H1 (cell line): ENCODE results near the gene CASP9. TPM values are rescaled to one million over a fixed set of nuclear protein-coding genes. Genes with fewer than 3 reads are reported as not detected.

Experiments used
- CTCF ChIA-PET: fragments of 300-600 bp; sonication (Branson Sonifier 250); formaldehyde crosslinking; loops from one replicate; lab custom pipeline; 2021; ENCODE audit not compliant: partially characterized antibody; lab: Charles Lee
- POLR2A ChIA-PET: fragments of 300-600 bp; sonication (Branson Sonifier 250); formaldehyde crosslinking; loops from one replicate; lab custom pipeline; 2021; ENCODE audit warnings: inconsistent platforms; ENCODE audit not compliant: partially characterized antibody; lab: Charles Lee
- DNase-seq, 2 experiments: peaks; one replicate each; pipeline versions ENCODE4 v3.0.0 to v3.0.0-alpha.2; 2010 to 2022; ENCODE audit warnings: low spot score in 2 of 2, low read depth in 1 of 2, mixed read lengths in 1 of 2
- FAIRE-seq: peaks from 2 replicates; lab custom pipeline; 2011; peaks lifted over from hg19 to GRCh38; lab: Jason Lieb, UNC
- H2AFZ ChIP-seq: 2 replicates; pipeline ENCODE4 v1.8.1; 2012; ENCODE audit warnings: low read length, inconsistent platforms
- H2AK5ac ChIP-seq: 2 replicates; pipeline ENCODE4 v1.6.1; 2013; ENCODE audit warnings: low read depth, low read length
- H2BK120ac ChIP-seq: replicated peaks from 2 replicates; pipeline ENCODE3; 2013; ENCODE audit warnings: low read depth, low read length, inconsistent platforms
- H2BK12ac ChIP-seq: 2 replicates; pipeline ENCODE4 v1.6.1; 2013; ENCODE audit warnings: low read depth, low read length
- H2BK15ac ChIP-seq: 2 replicates; pipeline ENCODE4 v1.6.1; 2013; ENCODE audit warnings: low read length
- H2BK20ac ChIP-seq: 2 replicates; pipeline ENCODE4 v1.6.1; 2013; ENCODE audit warnings: low read length
- H2BK5ac ChIP-seq: 2 replicates; pipeline ENCODE4 v1.6.1; 2013; ENCODE audit warnings: low read depth, low read length
- H3K14ac ChIP-seq: 2 replicates; pipeline ENCODE4 v1.6.1; 2013; ENCODE audit warnings: inconsistent platforms; ENCODE audit not compliant: insufficient read length
- H3K18ac ChIP-seq: 2 replicates; pipeline ENCODE4 v1.6.1; 2013; ENCODE audit warnings: low read length; ENCODE audit errors: extremely low read depth
- H3K23ac ChIP-seq: 2 replicates; pipeline ENCODE4 v1.6.1; 2013; ENCODE audit warnings: inconsistent platforms; ENCODE audit not compliant: insufficient read length
- H3K23me2 ChIP-seq: 2 replicates; pipeline ENCODE4 v1.6.1; 2013; ENCODE audit warnings: low read depth, low read length
- H3K27ac ChIP-seq: 2 replicates; pipeline ENCODE4 v1.6.1; 2011; ENCODE audit warnings: low read depth, low read length, inconsistent platforms
- H3K27me3 ChIP-seq, 4 experiments: replicated peaks in 1 of 4; 1 replicate in 1 of 4; 2 replicates in 3 of 4; pipeline versions ENCODE4 v1.6.1 to v1.8.1; 2011 to 2013; ENCODE audit warnings: low read length in 3 of 4, mild to moderate bottlenecking in 3 of 4, inconsistent platforms in 2 of 4, mixed read lengths in 2 of 4, moderate library complexity in 1 of 4; ENCODE audit not compliant: control insufficient read depth in 3 of 4, insufficient read depth in 3 of 4; ENCODE audit errors: extremely low read depth in 1 of 4
- H3K36me3 ChIP-seq, 4 experiments: 2 replicates each; pipeline versions ENCODE4 v1.6.1 to v1.8.1; 2011 to 2013; ENCODE audit warnings: mild to moderate bottlenecking in 4 of 4, low read length in 3 of 4, moderate library complexity in 2 of 4, control low read depth in 1 of 4, inconsistent platforms in 1 of 4; ENCODE audit not compliant: insufficient read depth in 4 of 4, control insufficient read depth in 2 of 4
- H3K4ac ChIP-seq: replicated peaks from 2 replicates; pipeline ENCODE3; 2013; ENCODE audit warnings: low read length, low read depth, mixed read lengths, inconsistent platforms; ENCODE audit not compliant: insufficient read length
- H3K4me1 ChIP-seq, 4 experiments: replicated peaks in 1 of 4; 1 replicate in 1 of 4; 2 replicates in 3 of 4; pipeline versions ENCODE4 v1.6.1 to v1.8.1; 2011 to 2013; ENCODE audit warnings: low read length in 3 of 4, inconsistent platforms in 2 of 4, mixed read lengths in 1 of 4; ENCODE audit not compliant: insufficient read depth in 4 of 4, control insufficient read depth in 3 of 4
- H3K4me2 ChIP-seq, 2 experiments: 2 replicates each; pipeline versions ENCODE4 v1.6.1 to v1.8.1; 2011 to 2013; ENCODE audit warnings: low read depth in 2 of 2, low read length in 2 of 2, control low read depth in 1 of 2, inconsistent platforms in 1 of 2, mild to moderate bottlenecking in 1 of 2; ENCODE audit not compliant: insufficient read depth in 1 of 2
- H3K4me3 ChIP-seq, 4 experiments: fragments of 200-600, 300-600 bp in 1 of 4; sonication (generic), shearing (Covaris generic), sonication (Bioruptor Twin) in 1 of 4; 2 replicates each; pipeline versions ENCODE4 v1.5.1 to v1.8.1; 2011 to 2016; ENCODE audit warnings: low read length in 4 of 4, low read depth in 3 of 4, control low read depth in 2 of 4, inconsistent platforms in 2 of 4, mild to moderate bottlenecking in 2 of 4, mixed read lengths in 1 of 4, moderate library complexity in 1 of 4; ENCODE audit not compliant: insufficient read depth in 2 of 4; ENCODE audit errors: extremely low read depth in 1 of 4
- H3K56ac ChIP-seq: replicated peaks from 2 replicates; pipeline ENCODE3; 2013; ENCODE audit warnings: low read depth, mild to moderate bottlenecking, mixed read lengths, low read length, inconsistent platforms; ENCODE audit not compliant: insufficient read length
- H3K79me1 ChIP-seq: 2 replicates; pipeline ENCODE4 v1.6.1; 2013; ENCODE audit warnings: low read depth, low read length, control low read depth
- H3K79me2 ChIP-seq, 2 experiments: 2 replicates each; pipeline versions ENCODE4 v1.6.1 to v1.8.1; 2012 to 2013; ENCODE audit warnings: low read length in 2 of 2, mild to moderate bottlenecking in 2 of 2, inconsistent platforms in 1 of 2; ENCODE audit not compliant: insufficient read depth in 2 of 2, control insufficient read depth in 1 of 2
- H3K9ac ChIP-seq, 4 experiments: replicated peaks in 1 of 4; 1 replicate in 1 of 4; 2 replicates in 3 of 4; pipeline versions ENCODE4 v1.6.1 to v1.8.1; 2011 to 2013; ENCODE audit warnings: low read depth in 3 of 4, low read length in 3 of 4, control low read depth in 2 of 4, mild to moderate bottlenecking in 2 of 4, moderate library complexity in 2 of 4, inconsistent platforms in 1 of 4; ENCODE audit errors: extremely low read depth in 1 of 4
- H3K9me3 ChIP-seq, 2 experiments: 2 replicates each; pipeline versions ENCODE4 v1.6.1 to v1.8.1; 2012 to 2013; ENCODE audit warnings: mild to moderate bottlenecking in 2 of 2, moderate library complexity in 2 of 2, control low read depth in 1 of 2, inconsistent platforms in 1 of 2, low read depth in 1 of 2, low read length in 1 of 2, mixed read lengths in 1 of 2; ENCODE audit not compliant: insufficient read depth in 2 of 2
- H4K20me1 ChIP-seq, 2 experiments: replicated peaks in 1 of 2; 2 replicates each; pipeline versions ENCODE3 to v1.8.1; 2011 to 2013; ENCODE audit warnings: inconsistent platforms in 2 of 2, low read length in 2 of 2, mild to moderate bottlenecking in 1 of 2; ENCODE audit not compliant: insufficient read depth in 2 of 2, control insufficient read depth in 1 of 2
- H4K5ac ChIP-seq: 2 replicates; pipeline ENCODE4 v1.6.1; 2013; ENCODE audit warnings: low read length, low read depth, mixed read lengths, inconsistent platforms; ENCODE audit not compliant: insufficient read length
- H4K8ac ChIP-seq: 2 replicates; pipeline ENCODE4 v1.8.0; 2013; ENCODE audit warnings: mild to moderate bottlenecking, moderate library complexity, low read length, inconsistent platforms; ENCODE audit not compliant: insufficient read depth; ENCODE audit errors: extremely low read depth
- H4K91ac ChIP-seq: replicated peaks from 2 replicates; pipeline ENCODE3; 2013; ENCODE audit warnings: low read length, mixed read lengths, inconsistent platforms; ENCODE audit not compliant: insufficient read length
- BCL11A ChIP-seq, 2 experiments: IDR thresholded peaks; one replicate each; pipeline ENCODE4 v1.6.1; 2011; ENCODE audit warnings: low read depth in 2 of 2, low read length in 2 of 2, mild to moderate bottlenecking in 2 of 2
- NANOG ChIP-seq: IDR thresholded peaks from 2 replicates; pipeline ENCODE4 v1.6.1; 2011; ENCODE audit warnings: low read length, low read depth, mild to moderate bottlenecking, inconsistent platforms; ENCODE audit not compliant: insufficient read depth, poor library complexity, severe bottlenecking
- SIN3A ChIP-seq, 2 experiments: IDR thresholded peaks in 1 of 2; conservative IDR thresholded peaks in 1 of 2; 2 replicates each; pipeline ENCODE4 v1.6.1; 2011 to 2012; ENCODE audit warnings: low read length in 2 of 2, improper control_type of control experiment in 1 of 2, low read depth in 1 of 2, mild to moderate bottlenecking in 1 of 2
- WGBS, 2 experiments: shearing (Covaris generic) in 1 of 2; methylation state at CpG; one replicate each; pipeline versions ENCODE4 v1.1.6 to v1.1.7; 2013 to 2015; ENCODE audit warnings: low lambda C conversion rate in 2 of 2, mixed read lengths in 2 of 2, inconsistent platforms in 1 of 2, low coverage in 1 of 2, missing lambda C conversion rate in 1 of 2; ENCODE audit not compliant: insufficient replicate concordance in 2 of 2, insufficient coverage in 1 of 2, insufficient read length in 1 of 2; ENCODE audit errors: extremely low coverage in 1 of 2, missing lambda C conversion rate in 1 of 2; 5-methylcytosine and 5-hydroxymethylcytosine counted together
- polyA plus RNA-seq, 7 experiments: library from polyadenylated mRNA; depleted of rRNA in 3 of 7; stranded (reverse) in 5 of 7; unstranded in 2 of 7; fragments of >200 nt in 5 of 7; fragments of 200-250 nt in 2 of 7; gene quantifications; 1 replicate in 5 of 7; 2 replicates in 1 of 7; 4 replicates in 1 of 7; pipeline versions ENCODE4 v1.2.1 to v1.2.3, GENCODE V29; 2011 to 2013; ENCODE audit warnings: missing spikeins in 2 of 7, mixed read lengths in 2 of 7
- total RNA-seq: library from RNA; stranded (reverse); fragmentation: NEBNext Ultra II Directional; extraction: Animal tissue kit (Norgen Biotek cat#: 25700); gene quantifications from 2 replicates; pipeline ENCODE4 v1.2.1, GENCODE V29; 2021

The CASP9 gene
- total and polyA plus RNA-seq, 2 of the 8 experiments (the other 6 are each of a cell fraction or from before 2014, with no cell fraction given), result 14.8 to 36.3 TPM

DNA sequence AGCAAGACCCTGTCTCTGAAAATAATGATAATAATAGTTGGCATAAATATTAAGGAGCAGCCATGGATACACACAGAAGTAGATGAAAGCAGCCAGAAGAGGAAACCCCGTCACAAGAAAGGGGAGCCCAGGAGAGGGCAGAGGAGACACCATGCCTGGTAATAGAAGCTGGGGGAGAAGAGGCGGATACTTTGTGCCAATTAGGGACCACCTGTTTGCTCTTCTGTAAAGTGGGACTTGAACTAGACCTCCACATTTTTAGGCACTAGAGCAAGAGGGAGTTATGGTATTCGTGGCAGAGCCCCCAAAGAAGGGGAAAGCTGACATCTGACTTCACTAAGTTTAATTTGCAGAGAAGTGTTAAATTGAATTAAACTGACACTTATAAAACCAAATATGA is 35.6 kb downstream of the CASP9 start:
- Histone ChIP-seq H3K23me2 (no peaks in the 10 kb centered on the region), H2BK20ac (no peak overlapping the region), H3K27me3 (no peaks in the 10 kb centered on the region), H3K36me3 (peaks cover 0 to 4% (median 0%) of the 10 kb centered on the region in 4 experiments; a peak in 2 of 8 replicates), H3K4me1 (no peaks in the 10 kb centered on the region), H3K4ac (no peak overlapping the region), H3K79me2 (no peaks in the 10 kb centered on the region), H3K4me3 (no peak overlapping the region), H2BK15ac (no peak overlapping the region), H4K20me1 (no peaks in the 10 kb centered on the region), H3K27ac (no peak overlapping the region), H2BK12ac (no peak overlapping the region), H2BK5ac (no peak overlapping the region), H3K9ac (no peak overlapping the region), H3K56ac (no peak overlapping the region), H2AK5ac (no peak overlapping the region), H3K14ac (no peak overlapping the region), H3K18ac (no peak overlapping the region), H2AFZ (no peak overlapping the region), H4K5ac (no peak overlapping the region), H3K23ac (no peak overlapping the region), H4K91ac (no peak overlapping the region), H4K8ac (no peak overlapping the region), H3K4me2 (no peak overlapping the region), H2BK120ac (no peak overlapping the region), H3K79me1 (no peaks in the 10 kb centered on the region), H3K9me3 (no peaks in the 10 kb centered on the region)
- DNase-seq, result no peak
- POLR2A ChIA-PET, result interaction anchor here (1.2 kb wide), 1 partner anchor 61 kb away, joined by 3 read pairs; no protein-coding TSS in a partner anchor
- CTCF ChIA-PET, result interaction anchor here (1.9 to 2.6 kb wide), 2 partner anchors 12 to 14 kb away, joined by 5 to 9 read pairs; no protein-coding TSS in a partner anchor
- no peak for FAIRE-seq
- TF ChIP-seq NANOG, result no peak
- no peak for TF ChIP-seq SIN3A (conservative IDR thresholded peaks at IDR 0.05 in 1 of 2, IDR thresholded peaks at IDR 0.05 in 1 of 2; ENCODE audit: low read depth in 1 of 2, low read length in 2 of 2)
- TF ChIP-seq BCL11A (IDR thresholded peaks at IDR 0.05; ENCODE audit: low read depth in 2 of 2, low read length in 2 of 2), result no peak
- WGBS, 2 experiments, result 86% methylated on average over 3 of the region's 3 CpGs; no CpG with 5 or more reads in 1 of the 2 experiments
